K562 (cell line): ENCODE results near the gene USP10. TPM values are rescaled to one million over a fixed set of nuclear protein-coding genes. Genes with fewer than 3 reads are reported as not detected.

Experiments used
- HDAC1 ChIP-seq, 2 experiments: fragments of 450-650 bp; IDR thresholded peaks; 2 replicates each; pipeline ENCODE4 v1.6.1; 2016 to 2017; ENCODE audit warnings: inconsistent platforms in 1 of 2, mild to moderate bottlenecking in 1 of 2, moderate library complexity in 1 of 2
- JUNB ChIP-seq: fragments of 450-650 bp; formaldehyde crosslinking; conservative IDR thresholded peaks from 2 replicates; pipeline ENCODE4 v1.4.0; 2020; ENCODE audit warnings: mild to moderate bottlenecking
- L3MBTL2 ChIP-seq: fragments of 450-650 bp; IDR thresholded peaks from 2 replicates; pipeline ENCODE4 v1.6.1; 2016; ENCODE audit warnings: mild to moderate bottlenecking, moderate library complexity
- LARP7 ChIP-seq: fragments of 450-650 bp; IDR thresholded peaks from 2 replicates; pipeline ENCODE4 v1.6.1; 2016
- MEF2A ChIP-seq: IDR thresholded peaks from 2 replicates; pipeline ENCODE4 v1.6.1; 2011; ENCODE audit warnings: low read depth, mild to moderate bottlenecking, low read length, moderate library complexity; ENCODE audit not compliant: control insufficient read depth
- NFXL1 ChIP-seq: fragments of 450-650 bp; formaldehyde crosslinking; IDR thresholded peaks from 2 replicates; pipeline ENCODE4 v1.4.0; 2021; ENCODE audit warnings: mild to moderate bottlenecking
- SAFB2 ChIP-seq: fragments of 200-400 bp; formaldehyde crosslinking; IDR thresholded peaks from 2 replicates; pipeline ENCODE4 v1.6.1; 2018; ENCODE audit warnings: borderline replicate concordance, low read length, low read depth, moderate library complexity; ENCODE audit not compliant: severe bottlenecking
- SP1 ChIP-seq: sonication (generic); formaldehyde crosslinking; IDR thresholded peaks from 2 replicates; pipeline ENCODE4 v1.8.1; 2022; ENCODE audit warnings: mild to moderate bottlenecking, missing genetic modification reagents
- ZC3H11A ChIP-seq: IDR thresholded peaks from 2 replicates; pipeline ENCODE4 v1.6.1; 2012; ENCODE audit warnings: low read depth, low read length, improper control_type of control experiment
- ZNF644 ChIP-seq: fragments of 200-800 bp; sonication (Bioruptor generic); IDR thresholded peaks from 2 replicates; pipeline ENCODE4 v1.6.1; 2016; ENCODE audit warnings: low read depth, missing genetic modification characterization, missing compliant biosample characterization
- ZNF696 ChIP-seq: fragments of 250-450 bp; sonication (Bioruptor Pico); conservative IDR thresholded peaks from 2 replicates; pipeline ENCODE4 v1.4.0; 2020; ENCODE audit warnings: mild to moderate bottlenecking, moderate library complexity
- polyA plus RNA-seq, 8 experiments: library from polyadenylated mRNA; depleted of rRNA in 4 of 8; stranded (reverse) in 5 of 8; unstranded in 3 of 8; fragments of >200 nt; fragmentation: Nextera tagmentation in 2 of 8; fragmentation: Illumina TruSeq in 1 of 8; extraction: Ambion mirVana in 2 of 8; extraction: Trizol in 1 of 8; gene quantifications; 2 replicates each; pipeline versions ENCODE4 v1.2.1 to v1.2.3, GENCODE V29; 2011 to 2014; ENCODE audit warnings: inconsistent platforms in 1 of 8, missing spikeins in 1 of 8
- total RNA-seq, 7 experiments: library from RNA; depleted of rRNA in 6 of 7; stranded (reverse); fragments of >200 nt in 6 of 7; fragmentation: Illumina TruSeq in 2 of 7; extraction: Trizol in 2 of 7; gene quantifications; 2 replicates each; pipeline versions ENCODE4 v1.2.1 to v1.2.3, GENCODE V29; 2011 to 2021; ENCODE audit warnings: low replicate concordance in 1 of 7
- TF ChIP-seq, protein P1 (sequence below): sonication (generic); formaldehyde crosslinking; IDR thresholded peaks from 2 replicates; pipeline ENCODE4 v1.8.0; 2023; ENCODE audit warnings: missing genetic modification reagents, mild to moderate bottlenecking, borderline replicate concordance
- TF ChIP-seq, protein P2 (sequence below): sonication (generic); formaldehyde crosslinking; IDR thresholded peaks from 2 replicates; pipeline ENCODE4 v1.8.0; 2022; ENCODE audit warnings: missing genetic modification reagents, mild to moderate bottlenecking, moderate library complexity, borderline replicate concordance
- TF ChIP-seq, protein P3 (sequence below): fragments of 250-450 bp; sonication (Bioruptor Pico); IDR thresholded peaks from 2 replicates; pipeline ENCODE4 v1.5.0; 2021; ENCODE audit warnings: mild to moderate bottlenecking, borderline replicate concordance
- TF ChIP-seq, protein P4 (sequence below), 2 experiments: fragments of 450-650 bp; IDR thresholded peaks; 2 replicates each; pipeline ENCODE4 v1.6.1; 2018; ENCODE audit warnings: mild to moderate bottlenecking in 2 of 2, low read depth in 1 of 2; ENCODE audit not compliant: partially characterized antibody in 2 of 2

USP10 gene
- total and polyA plus RNA-seq, 9 of the 15 experiments (the other 6 are each of a cell fraction or from before 2014, with no cell fraction given), result 61.7 to 197 (median 116) TPM

DNA sequence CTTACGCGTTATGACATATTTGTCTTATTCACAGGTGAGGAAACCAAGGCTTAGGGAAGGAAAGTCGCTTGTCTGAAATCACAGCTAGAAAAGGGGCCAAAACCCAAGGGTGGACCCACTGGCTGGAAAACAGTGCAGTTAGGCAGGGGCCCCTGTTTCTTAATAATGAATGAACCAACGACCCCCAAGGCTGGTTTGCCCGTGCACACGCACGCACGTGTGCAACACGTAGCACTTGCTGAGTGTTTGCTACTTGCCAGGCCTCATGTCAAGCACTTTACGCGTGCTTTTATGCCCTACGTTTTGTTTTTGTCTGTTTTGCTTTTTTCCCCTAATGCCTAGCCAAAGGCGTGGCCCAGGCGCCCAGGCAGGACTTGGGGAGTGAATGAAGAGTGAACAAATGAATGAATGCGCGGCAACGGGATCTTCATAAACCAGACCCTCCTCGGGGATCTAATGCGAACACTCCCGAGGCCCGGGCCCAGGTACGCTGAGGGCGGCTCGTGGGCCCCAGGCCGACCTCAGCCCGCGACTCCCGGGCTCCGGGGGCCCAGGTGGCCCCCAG, 571 bp upstream of the USP10 start (continued):
- TF ChIP-seq, protein P1, sequence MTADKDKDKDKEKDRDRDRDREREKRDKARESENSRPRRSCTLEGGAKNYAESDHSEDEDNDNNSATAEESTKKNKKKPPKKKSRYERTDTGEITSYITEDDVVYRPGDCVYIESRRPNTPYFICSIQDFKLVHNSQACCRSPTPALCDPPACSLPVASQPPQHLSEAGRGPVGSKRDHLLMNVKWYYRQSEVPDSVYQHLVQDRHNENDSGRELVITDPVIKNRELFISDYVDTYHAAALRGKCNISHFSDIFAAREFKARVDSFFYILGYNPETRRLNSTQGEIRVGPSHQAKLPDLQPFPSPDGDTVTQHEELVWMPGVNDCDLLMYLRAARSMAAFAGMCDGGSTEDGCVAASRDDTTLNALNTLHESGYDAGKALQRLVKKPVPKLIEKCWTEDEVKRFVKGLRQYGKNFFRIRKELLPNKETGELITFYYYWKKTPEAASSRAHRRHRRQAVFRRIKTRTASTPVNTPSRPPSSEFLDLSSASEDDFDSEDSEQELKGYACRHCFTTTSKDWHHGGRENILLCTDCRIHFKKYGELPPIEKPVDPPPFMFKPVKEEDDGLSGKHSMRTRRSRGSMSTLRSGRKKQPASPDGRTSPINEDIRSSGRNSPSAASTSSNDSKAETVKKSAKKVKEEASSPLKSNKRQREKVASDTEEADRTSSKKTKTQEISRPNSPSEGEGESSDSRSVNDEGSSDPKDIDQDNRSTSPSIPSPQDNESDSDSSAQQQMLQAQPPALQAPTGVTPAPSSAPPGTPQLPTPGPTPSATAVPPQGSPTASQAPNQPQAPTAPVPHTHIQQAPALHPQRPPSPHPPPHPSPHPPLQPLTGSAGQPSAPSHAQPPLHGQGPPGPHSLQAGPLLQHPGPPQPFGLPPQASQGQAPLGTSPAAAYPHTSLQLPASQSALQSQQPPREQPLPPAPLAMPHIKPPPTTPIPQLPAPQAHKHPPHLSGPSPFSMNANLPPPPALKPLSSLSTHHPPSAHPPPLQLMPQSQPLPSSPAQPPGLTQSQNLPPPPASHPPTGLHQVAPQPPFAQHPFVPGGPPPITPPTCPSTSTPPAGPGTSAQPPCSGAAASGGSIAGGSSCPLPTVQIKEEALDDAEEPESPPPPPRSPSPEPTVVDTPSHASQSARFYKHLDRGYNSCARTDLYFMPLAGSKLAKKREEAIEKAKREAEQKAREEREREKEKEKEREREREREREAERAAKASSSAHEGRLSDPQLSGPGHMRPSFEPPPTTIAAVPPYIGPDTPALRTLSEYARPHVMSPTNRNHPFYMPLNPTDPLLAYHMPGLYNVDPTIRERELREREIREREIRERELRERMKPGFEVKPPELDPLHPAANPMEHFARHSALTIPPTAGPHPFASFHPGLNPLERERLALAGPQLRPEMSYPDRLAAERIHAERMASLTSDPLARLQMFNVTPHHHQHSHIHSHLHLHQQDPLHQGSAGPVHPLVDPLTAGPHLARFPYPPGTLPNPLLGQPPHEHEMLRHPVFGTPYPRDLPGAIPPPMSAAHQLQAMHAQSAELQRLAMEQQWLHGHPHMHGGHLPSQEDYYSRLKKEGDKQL, result no peak
- TF ChIP-seq, protein P2, sequence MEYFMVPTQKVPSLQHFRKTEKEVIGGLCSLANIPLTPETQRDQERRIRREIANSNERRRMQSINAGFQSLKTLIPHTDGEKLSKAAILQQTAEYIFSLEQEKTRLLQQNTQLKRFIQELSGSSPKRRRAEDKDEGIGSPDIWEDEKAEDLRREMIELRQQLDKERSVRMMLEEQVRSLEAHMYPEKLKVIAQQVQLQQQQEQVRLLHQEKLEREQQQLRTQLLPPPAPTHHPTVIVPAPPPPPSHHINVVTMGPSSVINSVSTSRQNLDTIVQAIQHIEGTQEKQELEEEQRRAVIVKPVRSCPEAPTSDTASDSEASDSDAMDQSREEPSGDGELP (CRISPR knock-in tag), result peak; percentile 34; the same call in 1 of the 2 replicates
- TF ChIP-seq MEF2A, result no peak
- TF ChIP-seq SAFB2, result no peak
- no peak for TF ChIP-seq ZNF696 (CRISPR knock-in tag)
- TF ChIP-seq JUNB (CRISPR knock-in tag), result no peak
- TF ChIP-seq LARP7, result no peak
- TF ChIP-seq SP1 (CRISPR knock-in tag), result no peak
- no peak for TF ChIP-seq ZC3H11A
- TF ChIP-seq NFXL1 (CRISPR knock-in tag), result no peak
- TF ChIP-seq L3MBTL2, result no peak
- TF ChIP-seq, protein P3, sequence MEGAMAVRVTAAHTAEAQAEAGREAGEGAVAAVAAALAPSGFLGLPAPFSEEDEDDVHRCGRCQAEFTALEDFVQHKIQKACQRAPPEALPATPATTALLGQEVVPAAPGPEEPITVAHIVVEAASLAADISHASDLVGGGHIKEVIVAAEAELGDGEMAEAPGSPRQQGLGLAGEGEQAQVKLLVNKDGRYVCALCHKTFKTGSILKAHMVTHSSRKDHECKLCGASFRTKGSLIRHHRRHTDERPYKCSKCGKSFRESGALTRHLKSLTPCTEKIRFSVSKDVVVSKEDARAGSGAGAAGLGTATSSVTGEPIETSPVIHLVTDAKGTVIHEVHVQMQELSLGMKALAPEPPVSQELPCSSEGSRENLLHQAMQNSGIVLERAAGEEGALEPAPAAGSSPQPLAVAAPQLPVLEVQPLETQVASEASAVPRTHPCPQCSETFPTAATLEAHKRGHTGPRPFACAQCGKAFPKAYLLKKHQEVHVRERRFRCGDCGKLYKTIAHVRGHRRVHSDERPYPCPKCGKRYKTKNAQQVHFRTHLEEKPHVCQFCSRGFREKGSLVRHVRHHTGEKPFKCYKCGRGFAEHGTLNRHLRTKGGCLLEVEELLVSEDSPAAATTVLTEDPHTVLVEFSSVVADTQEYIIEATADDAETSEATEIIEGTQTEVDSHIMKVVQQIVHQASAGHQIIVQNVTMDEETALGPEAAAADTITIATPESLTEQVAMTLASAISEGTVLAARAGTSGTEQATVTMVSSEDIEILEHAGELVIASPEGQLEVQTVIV (CRISPR knock-in tag), result no peak
- no peak for TF ChIP-seq ZNF644 (tag)
- TF ChIP-seq, protein P4, sequence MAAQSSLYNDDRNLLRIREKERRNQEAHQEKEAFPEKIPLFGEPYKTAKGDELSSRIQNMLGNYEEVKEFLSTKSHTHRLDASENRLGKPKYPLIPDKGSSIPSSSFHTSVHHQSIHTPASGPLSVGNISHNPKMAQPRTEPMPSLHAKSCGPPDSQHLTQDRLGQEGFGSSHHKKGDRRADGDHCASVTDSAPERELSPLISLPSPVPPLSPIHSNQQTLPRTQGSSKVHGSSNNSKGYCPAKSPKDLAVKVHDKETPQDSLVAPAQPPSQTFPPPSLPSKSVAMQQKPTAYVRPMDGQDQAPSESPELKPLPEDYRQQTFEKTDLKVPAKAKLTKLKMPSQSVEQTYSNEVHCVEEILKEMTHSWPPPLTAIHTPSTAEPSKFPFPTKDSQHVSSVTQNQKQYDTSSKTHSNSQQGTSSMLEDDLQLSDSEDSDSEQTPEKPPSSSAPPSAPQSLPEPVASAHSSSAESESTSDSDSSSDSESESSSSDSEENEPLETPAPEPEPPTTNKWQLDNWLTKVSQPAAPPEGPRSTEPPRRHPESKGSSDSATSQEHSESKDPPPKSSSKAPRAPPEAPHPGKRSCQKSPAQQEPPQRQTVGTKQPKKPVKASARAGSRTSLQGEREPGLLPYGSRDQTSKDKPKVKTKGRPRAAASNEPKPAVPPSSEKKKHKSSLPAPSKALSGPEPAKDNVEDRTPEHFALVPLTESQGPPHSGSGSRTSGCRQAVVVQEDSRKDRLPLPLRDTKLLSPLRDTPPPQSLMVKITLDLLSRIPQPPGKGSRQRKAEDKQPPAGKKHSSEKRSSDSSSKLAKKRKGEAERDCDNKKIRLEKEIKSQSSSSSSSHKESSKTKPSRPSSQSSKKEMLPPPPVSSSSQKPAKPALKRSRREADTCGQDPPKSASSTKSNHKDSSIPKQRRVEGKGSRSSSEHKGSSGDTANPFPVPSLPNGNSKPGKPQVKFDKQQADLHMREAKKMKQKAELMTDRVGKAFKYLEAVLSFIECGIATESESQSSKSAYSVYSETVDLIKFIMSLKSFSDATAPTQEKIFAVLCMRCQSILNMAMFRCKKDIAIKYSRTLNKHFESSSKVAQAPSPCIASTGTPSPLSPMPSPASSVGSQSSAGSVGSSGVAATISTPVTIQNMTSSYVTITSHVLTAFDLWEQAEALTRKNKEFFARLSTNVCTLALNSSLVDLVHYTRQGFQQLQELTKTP (IDR thresholded peaks at IDR 0.05; ENCODE audit: low read depth in 1 of 2, partially characterized antibody in 2 of 2), result no peak
- TF ChIP-seq HDAC1 (IDR thresholded peaks at IDR 0.05), result no peak
